NCI-H526 (cell line): ENCODE data around the gene VPS25.
A peak's percentile ranks its signal among the peaks of the same experiment; 100 is the strongest.
"Not testable (repeated sequence)": the region's sequence is repeated elsewhere in the genome, so short reads cannot be mapped to it uniquely, and the experiment has no call there.

Experiments
- DNase-seq, 2 experiments: peaks; one replicate each; lab custom pipeline; 2025; lab: John Stamatoyannopoulos, UW

The VPS25 gene

DNA sequence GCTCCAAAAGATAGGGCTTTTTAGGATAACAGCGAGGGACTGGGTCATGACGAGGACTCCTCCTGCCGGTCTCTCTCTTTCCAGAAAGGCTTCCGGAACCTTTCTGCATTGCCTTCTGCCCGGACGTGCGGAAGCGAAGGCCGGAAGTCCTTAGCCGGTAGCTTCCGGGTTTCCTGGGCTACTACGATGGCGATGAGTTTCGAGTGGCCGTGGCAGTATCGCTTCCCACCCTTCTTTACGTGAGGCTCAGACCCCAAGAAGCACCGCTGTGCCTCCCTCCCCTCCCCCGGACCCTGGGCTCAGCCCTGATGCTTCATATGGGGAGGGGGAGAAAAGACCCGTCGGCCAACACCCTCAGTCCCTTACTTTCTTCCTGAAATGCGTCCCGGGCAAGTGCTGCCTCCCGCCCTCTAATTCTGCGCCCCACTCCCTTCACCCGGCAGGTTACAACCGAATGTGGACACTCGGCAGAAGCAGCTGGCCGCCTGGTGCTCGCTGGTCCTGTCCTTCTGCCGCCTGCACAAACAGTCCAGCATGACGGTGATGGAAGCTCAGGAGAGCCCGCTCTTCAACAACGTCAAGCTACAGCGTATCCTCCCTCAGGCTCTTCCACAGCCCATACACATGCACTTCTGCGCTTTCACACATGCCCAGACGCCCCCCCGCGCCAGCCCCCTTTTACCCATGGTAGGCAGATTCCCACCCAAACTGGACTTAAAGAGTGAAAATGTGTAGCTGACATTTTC, at the start of gene VPS25:
VPS25 (plus strand) TSS at position 160 of the 746 bp plus-strand sequence; CDS start at position 187, 27 bp downstream.
- peak; percentile 66 to 83 for DNase-seq

- no peak for DNase-seq
Measured at GRCh38 chr17:42723636-42724035, 49.6 kb upstream of the VPS25 start.

- DNase-seq: no peak
Measured at GRCh38 chr17:42725143-42725542, 48.1 kb upstream of the VPS25 start.

- DNase-seq: no peak
Measured at GRCh38 chr17:42740699-42741098, 32.5 kb upstream of the VPS25 start.

DNA sequence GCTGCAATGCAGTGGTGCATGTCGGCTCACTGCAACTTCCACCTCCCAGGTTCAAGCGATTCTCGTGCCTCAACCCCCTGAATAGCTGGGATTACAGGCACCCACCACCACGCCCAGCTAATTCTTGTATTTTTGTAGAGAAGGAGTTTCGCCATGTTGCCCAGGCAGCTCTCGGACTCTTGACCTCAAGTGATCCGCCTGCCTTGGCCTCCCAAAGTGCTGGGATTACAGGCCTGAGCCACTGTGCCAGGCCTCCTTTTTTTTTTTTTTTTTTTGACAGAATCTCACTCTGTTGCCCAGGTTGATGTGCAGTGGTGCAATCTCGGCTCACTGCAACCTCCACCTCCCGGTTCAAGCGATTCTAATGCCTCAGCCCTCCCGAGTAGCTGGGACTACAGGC, 30.3 kb upstream of the VPS25 start:
- not testable (repeated sequence) for DNase-seq

DNA sequence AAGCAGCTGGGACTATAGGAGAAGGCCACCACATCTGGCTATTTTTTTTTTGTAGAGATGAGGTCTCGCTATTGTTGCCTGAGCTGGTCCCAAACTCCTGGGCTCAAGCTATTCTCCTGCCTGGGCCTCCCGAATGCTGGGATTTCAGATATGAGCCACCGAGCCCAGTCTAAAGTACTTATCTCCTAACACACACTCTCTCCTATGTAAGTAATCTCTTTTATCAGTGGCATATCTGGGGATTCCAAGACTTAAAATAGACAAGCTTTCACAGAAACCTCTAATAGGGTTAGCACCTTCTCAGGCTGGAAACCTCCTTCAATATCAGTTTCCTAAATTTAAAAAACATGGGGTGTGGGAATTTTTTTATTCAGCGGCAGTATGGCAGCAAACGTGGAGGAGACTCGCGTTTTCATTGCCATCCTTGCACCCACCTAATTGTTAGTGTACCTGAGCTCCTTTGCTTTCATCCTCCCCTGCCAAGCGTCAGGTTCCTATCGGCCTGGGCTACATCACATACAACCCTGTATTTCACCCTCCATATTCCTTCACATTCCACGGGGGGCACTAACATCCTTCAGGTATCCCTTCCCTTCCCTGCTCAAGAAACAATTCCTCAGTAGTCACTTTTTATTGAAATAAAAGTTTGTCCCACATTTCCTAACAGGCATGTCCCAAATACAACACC, 29.5 kb upstream of the VPS25 start:
- DNase-seq: peak in 1 of 2 experiments; percentile 36

DNA sequence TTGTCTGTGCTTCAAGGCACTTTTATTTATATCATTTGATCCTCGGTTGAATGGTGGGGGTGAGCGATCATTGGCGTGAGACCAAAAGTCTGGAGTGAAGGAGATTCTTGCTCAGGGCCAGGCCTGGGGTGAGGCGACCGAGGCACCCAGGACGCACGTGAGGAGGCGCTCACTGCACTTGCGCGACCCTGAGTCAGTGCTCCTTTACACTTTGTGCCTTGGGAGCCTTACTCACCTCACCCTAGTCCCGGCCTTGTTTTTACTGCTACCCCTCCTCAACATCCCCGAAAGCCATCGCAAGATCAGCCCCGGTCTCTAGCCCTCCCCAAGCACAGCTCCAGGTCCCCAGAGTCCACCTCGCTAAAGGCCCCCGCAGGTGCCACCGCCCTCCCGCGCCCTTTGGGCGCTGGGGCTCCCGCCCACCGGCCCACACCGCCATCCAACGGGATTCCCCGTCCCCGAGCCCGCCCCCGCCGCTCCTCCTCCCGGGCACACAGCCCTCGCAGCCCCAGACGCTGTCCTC, 28.9 kb upstream of the VPS25 start:
- DNase-seq: peak; percentile 79 to 93

DNA sequence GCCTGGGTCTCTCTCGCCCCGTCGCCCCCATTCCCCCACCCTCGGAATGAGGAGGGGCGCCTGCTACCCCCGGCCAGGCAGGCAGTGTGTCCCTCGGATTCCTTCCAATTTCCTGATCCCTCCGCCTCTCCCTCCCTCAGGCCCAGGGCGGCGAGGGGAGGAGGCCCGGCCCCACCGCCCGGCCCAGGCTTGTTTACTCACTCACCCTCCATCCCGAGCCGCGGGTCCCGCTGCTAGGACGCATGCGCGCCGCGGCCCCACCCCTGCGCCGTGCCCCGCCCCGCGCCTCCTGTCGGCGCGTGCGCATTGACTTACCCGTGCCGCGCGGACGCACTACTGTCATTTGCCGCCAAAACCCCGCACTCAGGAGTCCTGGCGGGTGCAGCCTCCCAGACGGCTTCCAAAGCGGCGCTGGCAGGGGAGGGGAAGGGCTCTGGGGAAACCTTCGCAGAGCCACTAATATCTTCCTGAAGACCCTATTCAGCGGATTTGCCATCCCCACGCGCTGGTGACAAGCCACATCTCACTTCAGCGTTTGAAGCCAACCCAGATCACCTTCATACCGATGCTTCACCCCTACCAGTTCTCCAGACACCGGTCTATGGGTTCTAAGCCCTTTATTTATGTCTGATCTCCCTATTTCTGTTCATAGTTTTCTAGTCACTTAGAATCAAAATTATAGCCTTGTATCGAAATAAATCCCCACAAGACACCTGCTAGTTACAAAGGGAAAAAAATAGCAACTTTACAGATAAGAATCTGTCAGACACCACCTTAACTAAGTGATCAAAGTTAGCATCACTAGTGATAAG, 28.2 kb upstream of the VPS25 start, which contains the start of gene EZH1:
EZH1 (minus strand) TSS at position 235 of the 812 bp plus-strand sequence. CDS start 16,099 bp downstream, outside the sequence.
- peak; percentile 83 to 96 for DNase-seq

DNA sequence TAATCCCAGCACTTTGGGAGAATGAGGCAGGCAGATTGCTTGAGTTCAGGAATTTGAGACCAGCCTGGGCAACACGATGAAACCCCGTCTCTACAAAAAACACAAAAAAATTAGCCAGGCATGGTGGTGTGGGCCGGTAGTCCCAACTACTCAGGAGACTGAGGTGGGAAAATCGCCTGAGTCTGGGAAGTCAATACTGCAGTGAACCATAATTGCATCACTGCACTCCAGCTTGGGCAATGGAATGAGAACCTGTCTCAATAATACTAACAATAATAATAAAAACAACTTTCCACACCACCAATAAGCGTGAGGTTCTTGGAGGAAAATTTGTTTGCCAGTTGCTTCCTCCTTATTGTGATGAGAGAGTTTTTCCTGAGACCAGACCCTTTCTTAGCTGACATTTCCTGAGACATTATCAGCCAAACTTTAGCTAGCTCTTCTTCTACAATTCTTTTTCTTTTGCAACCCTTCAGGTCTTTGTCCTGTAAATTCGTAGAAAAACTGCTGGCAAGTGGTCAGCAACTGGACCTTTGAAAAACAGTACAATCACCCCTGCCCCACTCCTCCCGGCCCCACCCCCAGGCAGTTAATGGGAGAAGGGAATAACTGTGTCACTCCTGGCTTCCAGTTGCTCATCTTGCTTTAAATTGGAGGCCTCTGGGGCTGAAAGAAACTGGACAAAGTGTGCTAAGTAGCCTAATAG, 24.9 kb upstream of the VPS25 start:
- no peak for DNase-seq

GRCh38 chr17:42748908-42749798, 24.1 kb upstream of the VPS25 start:
- no peak for DNase-seq

GRCh38 chr17:42750739-42751344, 22.4 kb upstream of the VPS25 start:
- no peak for DNase-seq

DNA sequence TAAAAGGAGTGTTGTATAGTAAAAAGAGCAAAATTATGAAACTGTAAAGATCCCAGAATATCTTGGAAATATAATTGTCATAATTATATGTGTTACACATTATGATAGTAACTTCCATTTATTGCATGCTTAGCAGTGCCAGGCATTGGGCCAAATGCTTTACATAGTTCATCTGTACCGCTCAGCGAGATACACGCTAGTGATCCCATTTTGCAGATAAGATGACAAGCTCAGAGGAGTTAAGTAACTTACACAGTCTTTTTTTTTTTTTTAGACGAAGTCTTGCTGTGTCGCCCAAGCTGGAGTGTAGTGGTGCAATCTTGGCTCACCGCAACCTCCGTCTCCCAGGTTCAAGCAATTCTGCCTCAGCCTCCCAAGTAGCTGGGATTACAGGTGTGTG, 21.6 kb upstream of the VPS25 start:
- DNase-seq: no peak

DNA sequence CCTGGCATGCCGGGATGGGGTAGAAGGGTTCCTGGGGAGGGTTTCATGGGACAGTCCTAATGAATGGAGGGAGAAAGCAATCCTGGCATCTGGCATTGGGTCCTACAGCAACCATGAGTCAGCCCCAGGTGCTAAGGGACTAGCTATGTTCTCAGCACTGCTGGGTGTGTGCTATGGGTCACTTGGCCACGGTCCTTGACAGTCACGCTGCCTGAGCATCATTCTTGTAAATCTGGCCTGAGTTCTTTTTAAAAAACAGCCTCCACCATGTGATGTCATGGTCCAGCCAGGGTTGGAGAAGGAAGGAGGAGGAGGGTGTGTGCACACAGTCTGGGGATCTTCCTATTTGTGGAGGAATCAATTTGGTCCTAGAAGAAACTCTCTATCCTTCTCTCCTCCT, 18.5 kb upstream of the VPS25 start:
- DNase-seq: no peak

GRCh38 chr17:42759982-42760651, 13.1 kb upstream of the VPS25 start:
- DNase-seq: no peak

- peak; percentile 17 to 63 for DNase-seq
Measured at GRCh38 chr17:42760652-42761581, 12.3 kb upstream of the VPS25 start, which contains the start of gene RAMP2. RAMP2 (plus strand) TSS chr17:42761227; CDS start chr17:42761262, 35 bp downstream.

GRCh38 chr17:42761638-42762037, 11.6 kb upstream of the VPS25 start:
- no peak for DNase-seq

- no peak for DNase-seq
Measured at GRCh38 chr17:42766124-42766523, 7.1 kb upstream of the VPS25 start.

GRCh38 chr17:42767512-42767911, 5.7 kb upstream of the VPS25 start:
- DNase-seq: no peak
